HL-60 (cell line): Measurements from ENCODE around the gene ALDH1A2.

Source experiments
- GABPA ChIP-seq: IDR thresholded peaks from 2 replicates; pipeline ENCODE4 v1.6.1; 2012; ENCODE audit warnings: low read depth
- SPI1 ChIP-seq: IDR thresholded peaks from 2 replicates; pipeline ENCODE4 v1.6.1; 2012; ENCODE audit warnings: low read depth, mild to moderate bottlenecking, borderline replicate concordance
- TF ChIP-seq, protein P1 (sequence below): IDR thresholded peaks from one replicate; pipeline ENCODE4 v1.5.1; 2011; ENCODE audit warnings: low read length, control low read depth, inconsistent platforms; ENCODE audit not compliant: insufficient read depth

DNA sequence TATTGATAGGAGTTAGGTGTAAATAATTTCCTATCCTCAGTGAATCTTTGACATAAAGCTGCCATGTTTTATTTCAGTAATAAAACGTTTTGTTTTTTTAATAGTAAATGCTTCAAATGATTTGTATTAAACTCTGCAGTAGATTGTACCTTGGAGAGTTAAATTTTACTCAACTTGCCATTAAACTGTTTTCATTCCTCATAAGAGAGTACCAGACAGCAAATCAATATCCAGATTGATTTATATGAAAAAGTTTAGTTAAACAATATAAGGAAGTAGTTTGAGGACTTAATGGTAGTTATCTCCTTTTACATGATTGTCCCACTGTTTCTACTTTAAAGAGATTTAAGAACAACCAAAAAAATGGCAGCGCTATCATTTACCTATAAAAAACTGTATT, 18.4 kb downstream of the ALDH1A2 start:
- TF ChIP-seq, protein P1, sequence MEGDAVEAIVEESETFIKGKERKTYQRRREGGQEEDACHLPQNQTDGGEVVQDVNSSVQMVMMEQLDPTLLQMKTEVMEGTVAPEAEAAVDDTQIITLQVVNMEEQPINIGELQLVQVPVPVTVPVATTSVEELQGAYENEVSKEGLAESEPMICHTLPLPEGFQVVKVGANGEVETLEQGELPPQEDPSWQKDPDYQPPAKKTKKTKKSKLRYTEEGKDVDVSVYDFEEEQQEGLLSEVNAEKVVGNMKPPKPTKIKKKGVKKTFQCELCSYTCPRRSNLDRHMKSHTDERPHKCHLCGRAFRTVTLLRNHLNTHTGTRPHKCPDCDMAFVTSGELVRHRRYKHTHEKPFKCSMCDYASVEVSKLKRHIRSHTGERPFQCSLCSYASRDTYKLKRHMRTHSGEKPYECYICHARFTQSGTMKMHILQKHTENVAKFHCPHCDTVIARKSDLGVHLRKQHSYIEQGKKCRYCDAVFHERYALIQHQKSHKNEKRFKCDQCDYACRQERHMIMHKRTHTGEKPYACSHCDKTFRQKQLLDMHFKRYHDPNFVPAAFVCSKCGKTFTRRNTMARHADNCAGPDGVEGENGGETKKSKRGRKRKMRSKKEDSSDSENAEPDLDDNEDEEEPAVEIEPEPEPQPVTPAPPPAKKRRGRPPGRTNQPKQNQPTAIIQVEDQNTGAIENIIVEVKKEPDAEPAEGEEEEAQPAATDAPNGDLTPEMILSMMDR = no peak
- no peak for TF ChIP-seq SPI1
- no peak for TF ChIP-seq GABPA
